GOT3 (cell line): Measurements from ENCODE around the gene MTRFR.
"Not testable (repeated sequence)": the region's sequence is repeated elsewhere in the genome, so short reads cannot be mapped to it uniquely, and the experiment has no call there.

ENCODE experiments used
- DNase-seq: peaks from one replicate; lab custom pipeline; 2025; ENCODE audit warnings: mixed read lengths; lab: John Stamatoyannopoulos, UW

The MTRFR gene

DNA sequence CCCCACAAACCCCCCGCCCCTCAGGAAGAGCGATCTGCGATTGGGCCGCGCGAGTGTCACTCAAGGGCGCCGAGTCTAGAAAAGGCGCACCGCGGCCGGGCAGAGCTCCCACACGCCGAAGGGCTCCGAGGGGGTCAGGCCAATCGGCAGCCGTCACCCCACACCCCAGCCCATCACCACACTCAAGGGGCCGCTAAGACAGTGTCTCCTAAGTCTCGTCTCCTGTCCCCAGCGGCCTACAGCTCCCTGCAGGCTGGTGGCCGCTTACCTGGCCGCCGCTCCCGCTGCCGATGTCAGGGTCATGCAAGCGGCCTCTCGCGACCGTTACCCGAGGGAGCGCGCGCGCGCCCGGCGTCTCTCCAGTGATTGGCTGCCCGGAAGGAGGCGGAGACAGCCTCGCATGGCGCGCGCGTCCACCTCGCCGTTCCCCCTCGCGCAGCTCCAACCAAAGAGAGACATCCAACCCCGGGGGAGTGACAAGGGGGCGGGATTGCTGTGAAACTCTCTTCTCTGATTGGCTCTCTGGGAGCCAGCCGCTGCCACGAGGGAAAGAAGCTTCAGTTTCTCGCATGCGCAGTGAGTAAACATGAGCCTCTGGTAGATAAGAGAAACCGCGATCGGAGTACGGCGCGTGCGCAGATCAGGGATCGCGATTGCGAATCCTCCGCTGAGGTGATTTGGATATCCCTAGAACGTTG lies at the start of gene MTRFR, which contains the start of gene MPHOSPH9:
MTRFR (plus strand) TSS at position 630 of the 698 bp plus-strand sequence. CDS start 20,239 bp downstream, outside the sequence.
MPHOSPH9 (minus strand) TSS at position 335 of the 698 bp plus-strand sequence. CDS start 2,777 bp downstream, outside the sequence.
- DNase-seq, result peak; percentile 98

DNA sequence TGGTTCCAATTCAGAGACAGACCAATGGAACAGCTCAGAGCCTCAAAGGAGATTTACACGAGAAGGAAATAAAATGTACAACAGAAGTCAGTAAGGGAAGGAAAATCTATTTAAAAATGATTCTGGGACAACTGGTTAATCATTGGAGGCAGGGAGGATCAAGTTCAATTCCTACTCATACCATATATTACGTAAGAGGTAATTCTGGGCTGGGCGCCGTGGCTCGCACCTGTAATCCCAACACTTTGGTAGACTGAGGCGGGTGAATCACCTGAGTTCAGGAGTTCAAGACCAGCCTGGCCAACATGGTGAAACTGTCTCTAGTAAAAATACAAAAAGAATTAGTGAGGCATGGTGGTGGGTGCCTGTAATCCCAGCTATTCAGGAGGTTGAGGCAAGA lies 45.6 kb upstream of the MTRFR start:
- no peak for DNase-seq

DNA sequence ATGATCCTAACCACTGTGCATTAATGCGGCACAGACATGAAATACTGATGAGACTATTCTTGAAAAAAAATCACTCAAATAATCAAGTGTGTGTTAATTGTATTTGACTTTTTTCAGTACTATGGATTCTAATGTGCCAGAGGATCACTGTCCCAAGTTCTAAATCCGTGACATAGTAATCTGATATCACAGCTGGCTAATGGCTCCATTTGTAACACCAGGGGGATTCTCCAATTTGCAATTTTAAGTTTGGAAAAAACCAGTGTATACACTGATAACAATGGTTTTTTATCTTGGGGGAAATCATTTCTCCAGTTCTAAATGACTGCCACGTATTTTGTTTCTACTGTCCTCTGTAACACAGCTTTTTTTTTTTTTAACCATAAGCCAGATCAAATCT lies 33.3 kb upstream of the MTRFR start:
- DNase-seq, result no peak

DNA sequence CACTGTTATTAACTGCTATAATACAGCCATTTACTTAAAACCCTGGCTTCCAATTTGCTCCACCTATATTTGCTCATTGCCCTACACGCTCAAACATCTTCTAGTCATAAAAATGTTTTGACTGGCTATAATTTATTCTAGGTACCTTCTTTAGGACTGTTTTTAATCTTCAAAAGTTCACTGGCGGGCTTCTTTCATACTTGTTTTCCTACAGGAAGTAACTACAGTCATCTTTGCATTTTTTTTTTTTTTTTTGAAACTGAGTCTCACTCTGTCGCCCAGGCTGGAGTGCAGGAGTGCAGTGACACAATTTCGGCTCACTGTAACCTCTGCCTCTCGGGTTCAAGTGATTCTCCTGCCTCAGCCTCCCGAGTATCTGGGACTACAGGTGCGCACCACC lies 32.8 kb upstream of the MTRFR start:
- DNase-seq, result no peak

DNA sequence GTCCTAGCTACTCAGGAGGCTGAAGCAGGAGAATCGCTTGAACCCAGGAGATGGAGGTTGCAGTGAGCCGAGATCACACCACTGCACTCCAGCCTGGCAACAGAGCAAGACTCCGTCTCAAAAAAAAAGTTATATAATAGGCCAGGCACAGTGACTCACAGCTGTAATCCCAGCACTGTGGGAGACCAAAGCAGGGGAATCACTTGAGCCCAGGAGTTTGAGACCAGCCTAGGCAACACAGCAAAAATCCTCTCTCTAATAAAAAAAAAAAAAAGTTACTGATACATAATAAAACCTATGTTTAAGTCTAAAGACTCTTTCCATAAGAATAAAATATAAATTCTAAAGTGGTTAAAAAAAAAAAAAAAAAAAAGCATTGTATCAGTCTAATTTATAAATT lies 26.4 kb upstream of the MTRFR start:
- DNase-seq, result not testable (repeated sequence)

DNA sequence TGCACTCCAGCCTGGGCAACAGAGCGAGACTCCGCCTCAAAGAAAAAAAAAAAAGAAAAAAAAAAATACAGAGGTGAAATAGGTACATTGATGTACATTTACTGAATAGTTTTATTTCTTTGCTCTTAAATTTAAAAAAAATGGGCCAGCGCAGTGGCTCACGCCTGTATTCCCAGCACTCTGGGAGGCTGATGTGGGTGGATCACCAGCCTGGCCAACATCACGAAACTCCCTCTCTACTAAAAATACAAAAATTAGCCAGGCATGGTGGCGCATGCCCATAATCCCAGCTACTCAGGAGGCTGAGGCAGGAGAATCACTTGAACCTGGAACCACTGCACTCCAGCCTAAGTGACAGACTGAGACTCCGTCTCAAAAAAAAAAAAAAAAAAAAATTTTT lies 25.4 kb upstream of the MTRFR start:
- DNase-seq, result not testable (repeated sequence)

DNA sequence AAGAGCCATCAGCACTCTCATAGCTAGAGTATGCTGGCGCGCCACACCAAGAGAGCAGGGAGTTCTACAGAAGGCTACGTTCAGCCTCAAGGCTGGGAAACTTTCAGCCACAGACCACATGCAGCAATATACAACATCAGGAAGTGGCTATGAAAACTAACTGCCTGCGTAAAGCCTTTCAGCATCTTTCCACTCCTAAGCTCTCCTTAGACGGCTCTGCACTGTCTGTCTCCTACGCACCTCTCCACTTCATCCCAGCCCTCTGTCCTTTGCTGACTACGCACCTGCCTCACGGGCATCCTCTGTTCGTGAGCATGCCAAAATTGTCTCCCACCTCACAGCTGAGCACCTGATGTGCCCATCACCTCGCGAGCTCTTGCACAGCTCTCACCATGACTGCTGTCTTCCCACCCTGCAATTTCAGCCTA lies 10.0 kb upstream of the MTRFR start:
- no peak for DNase-seq

DNA sequence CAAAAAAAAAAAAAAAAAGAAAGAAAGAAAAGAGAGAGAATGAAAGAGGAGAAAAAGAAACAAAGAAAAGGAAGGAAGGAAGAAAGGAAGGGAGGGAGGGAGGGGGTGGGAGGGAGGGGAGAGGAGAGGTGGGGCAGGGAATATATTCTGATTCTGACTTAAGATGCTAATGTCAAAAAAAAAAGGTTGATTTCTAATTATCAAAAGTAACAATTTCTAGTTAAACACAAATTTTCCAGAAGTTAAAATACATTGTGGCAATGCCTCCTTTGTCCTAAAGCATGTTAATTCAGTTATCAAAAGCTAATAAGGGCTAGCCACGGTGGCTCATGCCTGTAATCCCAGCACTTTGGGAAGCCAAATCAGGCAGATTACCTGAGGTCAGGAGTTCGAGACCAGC lies 7.8 kb upstream of the MTRFR start:
- no peak for DNase-seq

DNA sequence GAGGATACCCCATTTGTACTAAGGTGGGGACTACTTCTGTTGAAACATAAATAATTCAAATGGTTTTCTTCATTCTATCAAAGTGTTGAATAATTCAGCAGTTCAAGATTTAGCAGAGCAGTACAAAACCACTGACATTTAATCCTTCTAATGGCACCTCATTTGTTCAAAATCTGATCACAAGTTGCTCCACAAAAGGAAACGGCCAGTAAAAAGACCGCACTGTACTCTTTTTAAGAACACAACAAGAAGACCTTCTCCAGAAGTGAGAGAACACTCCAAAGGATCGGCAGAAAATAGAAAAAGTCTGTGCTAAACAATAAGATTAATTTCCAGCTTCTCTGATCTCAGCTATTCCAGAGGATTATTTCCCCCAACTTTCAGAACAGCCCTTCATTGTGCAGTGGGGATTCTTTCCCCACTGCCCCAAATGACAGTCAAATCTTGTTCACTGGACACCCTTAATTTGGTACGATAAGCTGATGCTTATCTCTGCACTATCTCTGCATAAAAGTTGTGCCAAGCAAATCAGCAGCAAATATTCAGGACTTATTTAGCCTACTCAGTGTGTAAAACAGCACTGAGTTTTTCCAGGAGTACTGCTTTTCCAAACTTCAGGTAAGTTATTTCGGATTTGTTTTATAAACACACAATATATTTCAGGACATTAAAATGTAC lies 5.5 kb upstream of the MTRFR start:
- DNase-seq, result no peak

DNA sequence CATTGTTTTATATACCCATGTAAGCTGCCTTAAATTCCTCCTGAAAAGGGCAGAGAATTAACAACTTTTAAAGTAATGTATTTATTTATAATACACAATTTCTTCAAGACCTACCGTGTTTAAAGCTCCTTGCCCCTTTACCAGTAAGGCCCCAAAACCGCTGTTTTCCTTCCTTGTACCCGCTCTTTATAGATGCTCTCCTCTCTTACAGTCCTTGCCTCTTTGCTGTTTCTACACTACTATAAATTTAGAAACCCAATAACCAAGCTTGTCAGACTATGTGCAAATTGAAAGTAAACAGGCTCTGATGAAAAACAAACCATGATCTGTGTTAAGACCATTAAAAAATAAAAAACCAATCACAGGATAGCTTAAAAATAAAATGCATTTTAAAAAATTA lies 4.2 kb upstream of the MTRFR start:
- no peak for DNase-seq

DNA sequence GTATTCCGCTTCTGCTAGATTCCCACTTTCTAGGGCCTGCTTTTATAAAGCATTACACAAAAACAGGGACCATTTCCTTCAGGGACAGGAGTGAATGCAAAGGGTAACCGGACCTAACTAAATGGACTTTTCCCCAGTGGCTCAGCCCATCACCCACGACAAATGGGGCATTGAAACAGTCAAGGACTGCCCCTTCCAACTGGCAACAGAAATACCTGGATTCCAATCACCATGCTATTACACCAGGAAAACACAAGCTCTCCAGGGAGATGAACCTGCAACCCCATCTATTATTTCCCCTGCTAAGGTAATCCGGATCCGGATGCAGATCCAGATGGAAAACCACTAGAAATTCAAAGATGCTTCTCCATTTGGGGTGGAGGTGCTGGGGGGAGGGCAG lies 1.3 kb upstream of the MTRFR start:
- no peak for DNase-seq

DNA sequence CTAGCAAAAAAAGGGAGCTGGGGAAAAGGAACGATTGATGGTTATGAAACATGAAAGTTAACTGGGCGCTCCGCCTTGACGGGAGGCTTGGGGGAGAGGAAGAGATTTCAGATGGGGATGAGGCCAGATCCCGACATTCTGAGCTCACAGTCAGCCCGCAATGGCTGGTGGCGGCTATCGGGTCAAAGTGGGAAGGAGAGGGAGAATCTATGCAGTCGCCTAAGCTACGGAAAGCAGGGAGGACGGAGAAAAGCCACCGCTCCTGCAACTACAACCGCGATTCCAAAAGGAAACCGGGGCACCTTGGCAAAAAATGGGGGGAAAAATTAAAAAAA lies 797 bp upstream of the MTRFR start:
- DNase-seq, result no peak

DNA sequence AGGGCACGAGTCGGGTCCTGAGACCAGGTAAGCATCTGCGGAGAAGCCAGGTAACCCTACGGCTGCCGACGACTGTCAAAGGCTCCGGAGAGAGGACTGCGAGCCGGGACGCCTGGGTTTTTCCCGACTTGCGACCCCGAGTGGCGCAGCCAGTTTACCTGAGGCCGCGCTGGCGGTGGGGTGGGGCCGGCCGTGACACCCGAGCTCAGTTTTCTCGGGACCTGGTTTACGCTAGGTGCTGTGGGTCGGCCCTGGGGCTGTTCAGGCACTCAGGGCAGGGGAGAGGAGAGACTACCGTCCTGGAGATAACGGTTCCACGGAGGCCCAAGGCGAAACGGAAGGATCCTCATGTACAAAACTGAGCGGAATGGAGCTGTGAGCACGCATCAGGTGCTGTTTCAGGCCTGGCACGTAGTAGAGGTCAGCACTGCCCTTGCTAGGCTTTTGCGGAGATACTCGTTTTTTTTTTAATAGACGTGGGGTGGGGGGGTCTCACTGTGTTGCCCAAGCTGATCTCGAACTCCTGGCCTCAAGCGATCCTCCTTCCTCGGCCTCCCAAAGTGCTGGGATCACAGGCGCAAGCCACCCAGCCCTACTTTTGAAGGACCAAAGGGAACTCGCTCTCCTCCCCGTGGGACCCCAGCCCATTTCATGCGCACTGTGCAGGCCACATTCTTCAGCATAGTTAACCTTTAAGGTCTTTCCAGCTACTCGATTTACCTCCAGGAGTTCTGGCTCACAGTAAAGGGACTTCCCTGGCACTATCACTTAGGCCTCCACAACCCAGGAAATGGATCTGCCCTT lies 471 bp downstream of the MTRFR start:
- DNase-seq, result no peak

DNA sequence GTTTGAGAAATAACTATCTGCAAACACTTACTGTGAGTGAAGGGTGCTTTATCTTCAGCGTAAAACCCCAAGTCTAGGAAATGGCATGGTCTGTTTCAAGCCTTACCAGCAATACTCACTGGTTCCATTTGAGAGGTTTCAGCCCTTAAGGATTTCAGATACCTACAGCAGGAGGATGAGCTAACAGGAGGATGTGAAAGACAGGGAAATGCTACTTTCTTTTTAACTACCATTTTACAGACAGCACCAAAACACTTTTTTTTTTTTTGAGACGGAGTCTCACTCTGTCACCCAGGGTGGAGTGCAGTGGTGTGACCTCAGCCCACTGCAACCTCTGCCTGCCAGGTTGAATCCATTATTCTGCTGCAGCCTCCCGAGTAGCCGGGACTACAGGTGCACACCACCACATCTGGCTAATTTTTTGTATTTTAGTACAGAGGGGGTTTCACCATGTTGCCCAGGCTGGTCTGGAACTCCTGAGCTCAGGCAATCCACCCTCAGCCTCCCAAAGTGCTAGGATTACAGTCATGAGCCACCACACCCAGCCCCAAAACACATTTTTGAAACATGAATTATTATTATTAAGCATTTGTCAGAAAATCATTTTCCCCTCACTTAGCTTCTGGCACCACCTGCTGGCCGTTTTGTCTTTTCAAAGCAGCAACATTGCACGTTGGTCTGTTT lies 4.6 kb downstream of the MTRFR start:
- DNase-seq, result no peak

DNA sequence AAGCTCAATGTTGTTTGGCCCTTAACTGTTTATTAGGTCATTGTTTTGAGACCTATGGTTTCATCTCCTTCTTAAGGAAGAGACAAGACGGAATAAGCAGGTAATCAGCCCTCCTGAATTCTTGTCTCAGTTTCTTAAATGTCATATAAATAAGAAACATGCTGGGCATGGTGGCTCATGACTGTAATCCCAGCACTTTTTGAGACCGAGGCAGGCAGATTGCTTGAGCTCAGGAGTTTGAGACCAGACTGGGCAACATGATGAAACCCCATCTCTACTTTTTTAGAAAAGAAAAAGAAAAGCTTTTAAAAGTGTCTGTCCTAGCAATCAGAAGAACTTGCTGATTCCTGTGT lies 5.1 kb downstream of the MTRFR start:
- DNase-seq, result no peak

DNA sequence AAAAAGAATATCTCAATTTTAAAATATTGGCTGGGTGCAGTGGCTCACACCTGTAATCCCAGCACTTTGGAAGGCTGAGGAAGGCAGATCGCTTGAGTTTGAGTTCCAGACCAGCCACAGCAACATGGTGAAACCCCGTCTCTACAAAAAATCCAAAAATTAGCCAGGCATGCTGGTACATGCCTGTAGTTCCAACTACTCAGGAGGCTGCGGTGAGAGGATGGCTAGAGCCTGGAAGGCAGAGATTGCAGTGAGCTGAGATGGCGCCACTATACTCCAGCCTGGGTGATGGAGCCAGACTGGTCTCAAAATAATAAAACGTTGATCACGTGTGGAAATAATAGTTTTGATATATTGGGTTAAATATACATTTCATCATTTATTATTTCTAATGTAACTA lies 5.7 kb downstream of the MTRFR start:
- no peak for DNase-seq

DNA sequence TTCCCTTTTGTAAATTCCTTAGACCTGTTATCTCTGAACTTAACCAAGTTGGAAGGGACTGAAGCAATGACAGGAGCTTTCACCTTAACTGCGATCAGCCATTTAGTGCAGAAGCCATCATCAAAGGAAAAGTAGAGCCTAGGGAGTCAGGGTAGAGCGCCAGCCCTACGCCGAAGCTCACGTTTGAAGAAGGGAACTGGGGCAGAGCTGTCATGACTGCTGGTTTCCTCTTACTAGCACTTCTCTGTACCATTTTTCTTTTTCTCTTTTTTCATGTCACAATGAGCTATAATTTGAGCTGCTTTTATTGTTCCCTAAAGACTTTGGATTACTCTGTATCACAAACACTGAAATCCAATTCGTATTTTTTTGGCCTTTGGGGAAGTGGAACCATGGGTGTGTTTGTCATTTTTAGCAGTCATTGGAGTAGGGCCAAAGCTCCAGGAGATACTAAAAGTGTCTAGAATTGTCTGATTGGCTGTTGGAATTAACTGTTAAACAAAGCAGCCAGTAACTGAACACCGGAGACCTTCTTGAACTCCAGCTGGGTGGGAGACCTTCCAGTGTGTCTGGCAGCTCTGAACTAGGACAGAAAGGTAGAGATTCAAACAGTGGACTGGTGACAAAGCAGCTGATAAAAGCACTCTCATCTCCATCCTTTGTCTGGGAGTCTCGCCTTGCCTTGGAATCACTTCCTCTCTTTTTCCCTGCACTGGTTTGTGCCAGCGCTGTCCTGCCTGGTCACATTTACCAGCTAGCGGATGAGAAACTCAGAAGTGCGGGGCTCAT lies 9.1 kb downstream of the MTRFR start:
- no peak for DNase-seq

DNA sequence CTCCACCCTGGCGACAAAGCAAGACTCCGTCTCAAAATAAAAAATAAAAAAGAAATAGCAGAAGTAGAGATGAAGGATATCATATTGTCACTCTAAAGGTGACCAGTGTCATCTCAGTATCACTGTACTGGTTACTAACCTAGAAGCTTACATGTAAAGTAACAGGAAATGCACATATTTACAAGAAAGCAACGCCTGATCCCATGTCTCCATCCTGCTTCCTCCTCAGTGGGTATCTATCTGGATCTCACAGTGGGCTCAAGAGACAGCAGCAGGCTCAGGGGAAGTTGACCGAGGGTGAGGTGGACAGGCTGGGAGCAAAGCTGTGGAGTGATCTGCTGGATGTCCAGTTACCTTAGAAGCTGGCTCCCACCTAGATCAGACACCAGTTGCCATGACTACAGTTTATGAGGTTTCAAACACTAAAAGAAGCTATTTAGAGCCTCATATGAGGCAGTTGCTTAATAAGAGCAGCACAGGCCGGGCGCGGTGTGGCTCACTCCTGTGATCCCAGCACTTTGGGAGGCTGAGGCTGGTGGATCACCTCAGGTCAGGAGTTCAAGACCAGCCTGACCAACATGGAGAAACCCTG lies 10.5 kb downstream of the MTRFR start:
- DNase-seq, result no peak

DNA sequence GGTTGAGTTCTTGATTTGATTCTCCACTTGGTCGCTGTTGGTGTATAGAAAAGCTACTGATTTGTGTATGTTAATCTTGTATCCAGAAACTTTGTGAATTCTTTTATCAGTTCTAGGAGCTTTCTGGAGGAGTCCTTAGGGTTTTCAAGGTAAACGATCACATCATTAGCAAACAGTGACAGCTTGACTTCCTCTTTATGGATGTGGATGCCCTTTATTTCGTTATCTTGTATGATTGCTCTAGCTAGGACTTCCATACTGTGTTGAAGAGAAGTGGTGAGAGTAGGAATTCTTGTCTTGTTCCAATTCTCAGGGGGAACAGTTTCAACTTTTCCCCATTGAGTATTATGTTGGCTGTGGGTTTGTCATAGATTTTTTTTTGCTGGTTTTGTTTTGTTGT lies 12.4 kb downstream of the MTRFR start:
- no peak for DNase-seq

DNA sequence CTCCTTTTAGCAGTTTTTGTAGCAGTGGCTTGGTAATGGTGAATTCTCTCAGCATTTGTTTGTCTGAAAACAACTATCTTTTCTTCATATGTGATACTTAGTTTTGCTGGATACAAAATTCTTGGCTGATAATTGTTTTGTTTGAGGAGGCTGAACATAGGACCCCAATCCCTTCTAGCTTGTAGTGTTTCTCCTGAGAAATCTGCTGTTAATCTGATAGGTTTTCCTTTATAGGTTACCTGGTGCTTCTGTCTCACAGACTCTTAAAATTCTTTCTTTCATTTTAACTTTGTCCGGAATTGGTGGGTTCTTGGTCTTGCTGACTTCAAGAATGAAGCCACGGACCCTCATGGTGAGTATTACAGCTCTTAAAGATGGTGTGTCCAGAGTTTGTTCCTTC lies 14.9 kb downstream of the MTRFR start:
- not testable (repeated sequence) for DNase-seq
